ENCODE results near the gene METTL24. TPM values are rescaled to one million over a fixed set of nuclear protein-coding genes. Genes with fewer than 3 reads are reported as not detected.
"Not testable (repeated sequence)": the region's sequence is repeated elsewhere in the genome, so short reads cannot be mapped to it uniquely, and the experiment has no call there.

Gene METTL24
- total RNA-seq, 2 donors from 2014 or later = 0.96 to 3.0 TPM

GRCh38 chr6:110353457-110354001 is 4.6 kb downstream of the METTL24 start:
- H3K4me1 ChIP-seq (replicated peaks) = no peaks in the 10 kb centered on the region
- H3K36me3 ChIP-seq = no peaks in the 10 kb centered on the region
- H3K27me3 ChIP-seq (replicated peaks; ENCODE audit: insufficient read depth) = no peaks in the 10 kb centered on the region
- 49% methylated on average over 4 of the region's 4 CpGs for WGBS
- no peak overlapping the region for H3K4me3 ChIP-seq
- DNase-seq (ENCODE audit: low spot score) = no peak
- no peak for TF ChIP-seq CTCF (IDR thresholded peaks at IDR 0.05)
- TF ChIP-seq POLR2A (IDR thresholded peaks at IDR 0.05) = no peak
- TF ChIP-seq POLR2AphosphoS5 (IDR thresholded peaks at IDR 0.05) = no peak
- intact Hi-C loops (cut with DNase I) = no loop called here
- H3K9me3 ChIP-seq = no peaks in the 10 kb centered on the region
- H3K27ac ChIP-seq = no peak overlapping the region

GRCh38 chr6:110352563-110353262 is 5.4 kb downstream of the METTL24 start:
- H3K4me3 ChIP-seq = no peak overlapping the region
- no peaks in the 10 kb centered on the region for H3K36me3 ChIP-seq
- no peak for TF ChIP-seq POLR2AphosphoS5 (IDR thresholded peaks at IDR 0.05)
- no peak for TF ChIP-seq CTCF (IDR thresholded peaks at IDR 0.05)
- TF ChIP-seq POLR2A (IDR thresholded peaks at IDR 0.05) = no peak
- H3K27me3 ChIP-seq (replicated peaks; ENCODE audit: insufficient read depth) = no peaks in the 10 kb centered on the region
- no peaks in the 10 kb centered on the region for H3K9me3 ChIP-seq
- intact Hi-C loops (cut with DNase I) = no loop called here
- no peaks in the 10 kb centered on the region for H3K4me1 ChIP-seq (replicated peaks)
- DNase-seq (ENCODE audit: low spot score) = no peak
- 25% methylated on average over 7 of the region's 7 CpGs for WGBS
- H3K27ac ChIP-seq = no peak overlapping the region

- intact Hi-C loops (cut with DNase I) = no loop called here
- WGBS = 77% methylated on average over 4 of the region's 4 CpGs
- no peaks in the 10 kb centered on the region for H3K36me3 ChIP-seq
- no peak for DNase-seq (ENCODE audit: low spot score)
- H3K4me3 ChIP-seq = no peak overlapping the region
- H3K9me3 ChIP-seq = no peaks in the 10 kb centered on the region
- H3K4me1 ChIP-seq (replicated peaks) = no peaks in the 10 kb centered on the region
- H3K27ac ChIP-seq = no peak overlapping the region
- H3K27me3 ChIP-seq (replicated peaks; ENCODE audit: insufficient read depth) = no peaks in the 10 kb centered on the region
- TF ChIP-seq CTCF (IDR thresholded peaks at IDR 0.05) (no peak), POLR2AphosphoS5 (IDR thresholded peaks at IDR 0.05) (no peak), POLR2A (IDR thresholded peaks at IDR 0.05) (no peak)
Observed at GRCh38 chr6:110351986-110352385, 6.2 kb downstream of the METTL24 start.

- Histone ChIP-seq H3K36me3 (no peaks in the 10 kb centered on the region), H3K27ac (no peak overlapping the region), H3K4me1 (replicated peaks) (no peaks in the 10 kb centered on the region), H3K9me3 (no peaks in the 10 kb centered on the region), H3K27me3 (replicated peaks; ENCODE audit: insufficient read depth) (no peaks in the 10 kb centered on the region), H3K4me3 (no peak overlapping the region)
- WGBS = 88% methylated on average over 3 of the region's 3 CpGs
- intact Hi-C loops (cut with DNase I) = no loop called here
- DNase-seq (ENCODE audit: low spot score) = no peak
- TF ChIP-seq CTCF (IDR thresholded peaks at IDR 0.05) (no peak), POLR2AphosphoS5 (IDR thresholded peaks at IDR 0.05) (no peak), POLR2A (IDR thresholded peaks at IDR 0.05) (no peak)
Observed at GRCh38 chr6:110351546-110351945, 6.6 kb downstream of the METTL24 start.

- DNase-seq (ENCODE audit: low spot score); H3K27ac ChIP-seq; H3K36me3 ChIP-seq; H3K4me3 ChIP-seq; H3K4me1 ChIP-seq (replicated peaks); H3K9me3 ChIP-seq; H3K27me3 ChIP-seq (replicated peaks; ENCODE audit: insufficient read depth); intact Hi-C loops (cut with DNase I): not testable (repeated sequence)
- 96% methylated on average over 7 of the region's 7 CpGs for WGBS
Observed at GRCh38 chr6:110350593-110350992, 7.6 kb downstream of the METTL24 start.

Data from prostate gland (tissue), 2 donors.